Kasumi-1 (cell line): ENCODE data around the gene DDX54.
"Not testable (repeated sequence)": the region's sequence is repeated elsewhere in the genome, so short reads cannot be mapped to it uniquely, and the experiment has no call there.

Experiments
- DNase-seq, 2 experiments: peaks; one replicate each; lab custom pipeline; 2025; lab: John Stamatoyannopoulos, UW

DDX54 gene

GRCh38 chr12:113216027-113216426 is 30.7 kb upstream of the DDX54 start:
- no peak for DNase-seq

DNA sequence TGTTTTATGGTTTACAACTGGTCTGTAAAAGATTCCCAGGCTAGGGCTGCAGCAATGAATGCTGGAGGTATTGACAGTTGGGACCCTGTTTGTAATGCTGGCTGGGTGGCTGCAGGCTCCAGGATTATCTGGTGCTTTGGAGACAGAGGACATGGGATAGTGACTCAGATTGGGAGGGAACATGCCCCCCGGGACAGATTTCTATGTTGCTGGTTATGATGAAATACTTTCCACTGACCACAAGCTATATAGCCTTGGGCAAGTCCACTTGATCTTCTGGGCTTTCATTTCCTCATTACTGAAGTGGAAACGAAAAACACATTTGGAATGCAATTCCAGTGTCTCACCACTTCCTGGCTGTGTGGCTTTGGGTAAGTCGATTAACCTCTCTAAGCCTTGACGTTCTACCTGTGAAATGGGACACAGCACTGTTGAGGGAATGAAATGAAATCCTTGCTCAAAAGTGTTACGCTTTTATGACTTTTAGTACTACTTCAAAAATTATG is 29.7 kb upstream of the DDX54 start:
- DNase-seq = peak; percentile 26 to 43

- DNase-seq = no peak
Measured at GRCh38 chr12:113211160-113211559, 25.9 kb upstream of the DDX54 start.

GRCh38 chr12:113208041-113208934 is 23.0 kb upstream of the DDX54 start:
- DNase-seq = peak; percentile 92 to 95

- DNase-seq = peak in 1 of 2 experiments; percentile 26
Measured at GRCh38 chr12:113207613-113208040, 22.3 kb upstream of the DDX54 start.

- DNase-seq = not testable (repeated sequence)
Measured at GRCh38 chr12:113206802-113207201, 21.5 kb upstream of the DDX54 start.

DNA sequence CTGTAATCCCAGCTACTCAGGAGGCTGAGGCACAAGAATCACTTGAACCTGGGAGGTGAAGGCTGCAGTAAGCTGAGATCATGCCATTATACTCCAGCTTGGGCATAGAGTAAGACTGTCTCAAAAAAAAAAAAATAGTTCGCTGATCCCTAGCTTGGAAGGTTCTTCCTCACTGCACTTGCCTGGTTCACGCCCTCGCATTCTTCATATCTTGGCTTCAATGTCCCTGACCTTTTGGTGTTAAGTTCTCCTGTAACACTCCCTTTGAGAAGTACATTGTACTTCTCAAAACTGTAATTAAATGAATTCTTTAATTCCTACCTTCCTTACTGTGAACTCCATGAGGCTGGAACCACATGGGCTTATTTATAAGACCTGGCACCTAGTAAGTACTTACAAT is 19.5 kb upstream of the DDX54 start:
- no peak for DNase-seq

DNA sequence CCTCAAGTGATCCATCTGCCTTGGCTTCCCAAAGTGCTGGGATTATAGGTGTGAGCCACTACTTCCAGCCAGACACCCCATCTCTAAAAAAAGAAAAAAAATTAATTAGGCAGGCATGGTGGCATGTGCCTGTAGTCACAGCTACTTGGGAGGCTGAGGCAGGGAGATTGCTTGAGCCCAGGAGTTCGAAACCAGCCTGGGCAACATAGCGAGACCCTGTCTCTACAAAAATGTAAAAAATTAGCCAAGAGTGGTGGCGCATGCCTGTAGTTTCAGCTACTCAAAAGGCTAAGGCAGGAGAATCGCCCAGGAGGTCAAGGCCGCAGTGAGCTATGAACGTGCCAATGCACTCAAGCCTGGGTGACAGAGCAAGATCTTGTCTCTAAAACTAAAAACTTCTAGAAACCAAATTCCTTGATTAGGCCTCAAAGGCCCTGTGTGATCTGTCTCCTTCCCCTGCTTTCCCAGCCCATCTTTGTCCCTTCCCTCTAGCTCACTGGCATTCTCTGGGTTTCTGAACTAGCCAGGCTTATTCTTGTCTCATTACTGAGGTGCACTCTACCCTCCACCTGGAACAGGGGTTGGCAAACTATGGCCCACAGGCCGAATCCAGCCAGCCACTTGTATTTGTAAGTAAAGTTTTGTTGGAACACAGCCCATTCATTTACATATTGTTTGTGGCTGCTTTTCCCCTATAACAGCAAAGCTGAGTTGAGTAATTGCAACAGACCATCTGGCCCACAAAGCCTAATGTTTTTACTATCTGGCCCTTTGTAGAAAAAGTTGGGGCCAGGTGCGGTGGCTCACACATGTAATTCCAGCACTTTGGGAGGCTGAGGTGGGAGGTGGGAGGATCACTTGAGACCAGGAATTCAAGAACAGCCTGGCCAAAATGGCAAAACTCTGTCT is 18.8 kb upstream of the DDX54 start:
- no peak for DNase-seq

GRCh38 chr12:113202300-113203075 is 17.2 kb upstream of the DDX54 start:
- DNase-seq = no peak

DNA sequence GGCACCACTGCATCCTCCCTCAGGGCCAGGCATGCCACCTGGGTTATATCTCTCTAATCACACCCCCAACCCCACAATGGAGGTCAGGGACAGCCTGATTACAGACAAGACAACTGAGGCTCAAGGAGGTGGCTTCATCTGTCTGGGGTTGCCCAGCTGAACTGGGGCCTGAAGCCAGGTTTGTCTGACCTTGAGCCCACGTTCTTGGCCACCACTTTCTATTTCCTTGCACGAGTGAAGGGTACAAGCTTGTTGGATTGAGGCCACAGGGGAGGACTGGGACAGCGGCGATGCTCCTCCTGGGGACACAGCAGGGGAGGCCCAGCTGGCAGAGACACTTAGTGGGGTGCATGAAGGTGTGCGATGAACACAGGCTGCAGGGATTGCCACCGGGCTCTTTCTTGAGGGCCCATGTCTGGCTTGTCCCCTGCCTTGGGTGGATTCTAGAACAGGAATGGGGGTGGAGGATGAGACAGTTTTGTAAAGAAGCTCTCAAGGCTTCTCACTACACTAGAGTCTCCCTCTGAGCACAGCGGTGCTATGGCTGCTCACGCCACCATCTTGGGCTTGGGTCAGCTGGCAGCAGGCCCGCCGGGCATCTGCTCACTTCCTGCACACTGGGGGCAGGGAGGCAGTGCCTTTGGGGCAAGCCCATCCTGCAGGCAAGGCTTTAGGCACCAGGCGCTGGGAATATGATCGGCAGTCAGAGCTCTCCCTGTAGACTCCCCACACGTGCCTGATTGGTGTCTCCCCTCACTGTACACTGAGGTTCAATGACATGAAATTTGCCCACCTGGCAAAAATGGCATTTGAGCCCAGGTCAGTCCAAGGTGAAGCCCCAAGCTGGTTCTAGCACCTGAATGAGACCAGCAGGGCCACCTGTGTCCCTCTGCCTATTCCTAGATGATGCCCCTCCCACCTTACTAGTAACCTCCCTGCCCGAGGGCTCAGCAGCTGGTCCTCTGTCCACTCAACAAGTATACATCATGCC is 16.2 kb upstream of the DDX54 start:
- no peak for DNase-seq

GRCh38 chr12:113200021-113200797 is 14.9 kb upstream of the DDX54 start:
- DNase-seq = no peak

DNA sequence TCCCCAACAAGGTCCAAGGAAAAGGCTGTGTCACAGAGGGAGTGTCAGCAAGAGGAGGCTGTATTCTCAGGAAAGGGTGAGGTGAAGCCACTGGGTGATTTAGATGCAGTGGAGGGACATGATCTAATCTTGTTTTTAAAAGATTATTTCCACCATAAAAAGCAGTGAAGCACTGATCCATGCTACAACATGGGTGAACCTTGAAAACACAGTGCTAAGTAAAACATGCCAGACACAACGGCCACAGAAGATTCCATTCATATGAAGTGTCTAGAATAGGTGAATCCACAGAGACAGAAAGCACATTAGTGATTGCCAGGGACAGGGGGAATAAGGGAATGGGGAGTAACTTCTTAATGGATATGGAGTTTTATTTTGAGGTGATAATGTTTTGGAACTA is 13.0 kb upstream of the DDX54 start:
- DNase-seq = no peak

GRCh38 chr12:113197518-113198077 is 12.3 kb upstream of the DDX54 start:
- no peak for DNase-seq

- peak; percentile 76 to 79 for DNase-seq
Measured at GRCh38 chr12:113196990-113197389, 11.7 kb upstream of the DDX54 start.

- no peak for DNase-seq
Measured at GRCh38 chr12:113196582-113196981, 11.3 kb upstream of the DDX54 start.

- DNase-seq = no peak
Measured at GRCh38 chr12:113195598-113195997, 10.3 kb upstream of the DDX54 start.

- no peak for DNase-seq
Measured at GRCh38 chr12:113194971-113195391, 9.7 kb upstream of the DDX54 start.

DNA sequence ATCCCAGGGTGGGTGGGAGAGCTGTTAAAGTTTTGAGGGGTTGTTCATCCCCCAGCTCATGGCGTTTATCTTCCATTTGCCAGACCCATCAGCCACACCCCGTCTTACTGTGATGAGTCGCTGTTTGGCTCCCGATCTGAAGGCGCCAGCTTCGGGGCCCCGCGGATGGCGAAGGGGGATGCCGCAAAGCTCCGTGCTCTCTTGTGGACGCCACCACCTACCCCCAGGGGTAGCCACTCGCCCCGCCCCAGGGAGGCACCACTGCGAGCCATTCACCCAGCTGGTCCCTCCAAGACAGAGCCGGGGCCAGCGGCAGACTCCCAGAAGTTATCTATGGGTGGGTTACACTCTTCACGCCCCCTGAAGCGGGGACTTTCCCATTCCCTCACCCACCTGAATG is 5.9 kb upstream of the DDX54 start:
- DNase-seq = no peak

GRCh38 chr12:113190761-113191160 is 5.5 kb upstream of the DDX54 start:
- peak in 1 of 2 experiments; percentile 5 for DNase-seq
